Measurements from ENCODE around the gene LCOR. TPM values are rescaled to one million over a fixed set of nuclear protein-coding genes. Genes with fewer than 3 reads are reported as not detected.
A peak's percentile ranks its signal among the peaks of the same experiment; 100 is the strongest.

The LCOR gene
- polyA plus RNA-seq, 6 donors from 2014 or later, result 26.7 to 68.2 (median 47.2) TPM

- ATAC-seq (ENCODE audit: low read depth in 2 of 2), result no peak
- H3K27ac Mint-ChIP-seq, result peak overlapping the region in 2 of 6 donors; percentile 26 to 98
Observed at GRCh38 chr10:96829029-96829773, 2.9 kb upstream of the LCOR start.

DNA sequence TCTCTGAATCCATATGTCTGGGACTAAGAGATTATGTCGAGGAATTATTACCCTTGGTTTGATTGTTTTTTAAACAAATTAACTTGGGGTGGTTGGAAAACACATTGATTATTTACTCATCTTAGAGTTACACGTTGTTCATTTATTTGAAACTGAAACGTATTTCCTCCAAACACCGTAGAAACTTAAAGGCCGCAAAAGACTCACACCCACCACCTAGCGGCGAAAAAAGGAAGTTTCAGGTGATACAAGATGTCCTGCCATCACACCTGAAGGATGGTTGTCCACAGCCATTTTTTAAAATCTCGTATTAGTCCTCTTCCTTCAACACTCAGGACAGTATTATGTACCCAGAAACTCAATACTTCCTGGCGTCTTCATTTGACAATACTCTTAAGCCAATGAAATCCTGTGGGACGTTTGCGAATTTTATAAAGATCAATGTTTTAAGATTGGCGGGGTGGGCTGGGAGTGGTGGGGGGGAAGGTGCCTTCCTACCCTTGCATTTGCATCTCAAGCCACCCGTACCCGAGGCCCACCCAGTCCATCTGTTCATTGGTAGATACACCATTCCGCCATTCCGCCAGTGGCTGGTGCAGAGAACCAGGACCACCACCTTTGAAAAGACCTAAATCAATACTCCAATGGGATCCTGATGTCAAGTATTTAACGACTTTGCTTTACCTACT lies 1.4 kb upstream of the LCOR start:
- peak overlapping the region; percentile 69 to 98 (median 97) for H3K27ac Mint-ChIP-seq
- ATAC-seq (ENCODE audit: low read depth in 2 of 2), result no peak
- peak; percentile 79 for DNase-seq
- no peaks in the 10 kb centered on the region for H3K27me3 Mint-ChIP-seq
- no peaks in the 10 kb centered on the region for H3K9me3 Mint-ChIP-seq
- peaks cover 31 to 48% (median 38%) of the 10 kb centered on the region in 3 donors for H3K4me1 Mint-ChIP-seq
- H3K4me3 Mint-ChIP-seq, result peak overlapping the region; percentile 42 to 97 (median 90)
- no peaks in the 10 kb centered on the region for H3K36me3 Mint-ChIP-seq

More at GRCh38 chr10:96829029-96829773, 2.9 kb upstream of the LCOR start:
- no peak for DNase-seq
- no peaks in the 10 kb centered on the region for H3K9me3 Mint-ChIP-seq
- no peaks in the 10 kb centered on the region for H3K36me3 Mint-ChIP-seq
- H3K4me1 Mint-ChIP-seq, result peaks cover 26 to 33% (median 28%) of the 10 kb centered on the region in 3 donors
- H3K4me3 Mint-ChIP-seq, result peak overlapping the region in 1 of 8 donors; percentile 97
- H3K27me3 Mint-ChIP-seq, result no peaks in the 10 kb centered on the region

DNA sequence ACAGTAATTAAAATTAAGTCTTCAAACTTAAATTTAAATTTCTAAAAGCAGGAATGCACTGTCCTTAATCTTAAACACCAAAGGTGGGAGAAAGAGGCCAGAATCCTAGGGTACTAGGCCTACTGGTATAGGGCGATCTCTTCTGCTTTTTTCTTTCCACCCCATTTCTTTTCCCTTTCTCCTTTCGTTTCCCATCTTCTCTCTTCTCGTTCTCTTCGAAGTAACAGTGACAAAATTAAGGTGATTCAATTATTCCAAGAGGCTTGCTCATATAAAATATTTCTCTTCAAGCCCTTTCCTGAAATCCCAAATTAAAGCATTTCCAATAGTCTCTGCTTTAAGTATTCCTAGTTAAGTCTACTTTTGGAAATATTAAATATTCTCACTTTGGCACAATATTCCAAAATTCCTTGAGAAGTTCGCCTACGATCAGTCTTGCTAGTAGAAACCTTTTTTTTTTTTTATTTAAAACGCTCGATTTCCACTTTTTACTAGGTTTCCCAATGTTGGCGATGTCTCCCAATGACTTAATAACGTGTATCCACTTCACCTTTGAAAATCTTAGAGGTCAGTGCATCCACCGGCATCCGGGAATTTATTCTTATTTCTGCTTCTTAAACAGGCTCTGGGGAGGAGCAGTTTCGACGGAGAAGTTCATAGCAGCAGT lies 765 bp upstream of the LCOR start:
- Mint-ChIP-seq H3K4me3 (peak overlapping the region; percentile 87 to 97 (median 92)), H3K27me3 (no peaks in the 10 kb centered on the region), H3K27ac (peak overlapping the region; percentile 63 to 98 (median 98)), H3K36me3 (no peaks in the 10 kb centered on the region), H3K4me1 (peaks cover 38 to 54% (median 45%) of the 10 kb centered on the region in 3 donors), H3K9me3 (no peaks in the 10 kb centered on the region)
- ATAC-seq (ENCODE audit: low read depth in 2 of 2) (no peak), DNase-seq (peak; percentile 7)

DNA sequence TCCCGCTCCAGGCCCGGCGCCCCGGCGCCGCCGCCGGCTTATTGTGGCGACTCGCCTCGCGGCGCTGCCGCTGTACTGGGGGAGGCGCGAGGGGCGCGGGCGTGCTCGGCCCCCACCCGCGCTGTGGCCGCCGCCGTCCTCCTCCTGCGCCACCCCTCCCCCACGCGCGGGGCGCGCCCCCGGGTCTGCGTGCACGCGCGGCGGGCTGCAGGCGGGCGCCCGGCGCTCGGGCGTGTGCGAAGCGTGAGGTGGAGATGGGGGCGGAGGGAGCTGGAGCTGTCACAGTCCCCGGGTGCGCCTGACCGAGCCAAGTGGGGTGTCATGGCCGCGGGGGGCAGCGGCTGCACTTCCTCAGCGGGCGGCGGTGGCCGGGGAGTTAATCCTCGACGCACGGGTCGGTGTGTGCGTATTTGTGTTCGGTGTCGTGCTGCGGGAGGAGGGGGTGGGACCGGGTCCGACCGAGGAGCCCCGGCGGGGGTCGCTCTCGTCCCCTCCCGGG lies 672 bp downstream of the LCOR start:
- no peaks in the 10 kb centered on the region for H3K9me3 Mint-ChIP-seq
- peak; percentile 63 to 68 for ATAC-seq (ENCODE audit: low read depth in 2 of 2)
- peak overlapping the region; percentile 80 to 98 (median 87) for H3K27ac Mint-ChIP-seq
- H3K4me3 Mint-ChIP-seq, result peak overlapping the region; percentile 83 to 96 (median 90)
- H3K27me3 Mint-ChIP-seq, result no peaks in the 10 kb centered on the region
- H3K36me3 Mint-ChIP-seq, result no peaks in the 10 kb centered on the region
- peak; percentile 91 for DNase-seq
- H3K4me1 Mint-ChIP-seq, result peaks cover 46 to 65% (median 54%) of the 10 kb centered on the region in 3 donors

GRCh38 chr10:96833220-96834001 lies 1.3 kb downstream of the LCOR start:
- no peaks in the 10 kb centered on the region for H3K9me3 Mint-ChIP-seq
- H3K27me3 Mint-ChIP-seq, result no peaks in the 10 kb centered on the region
- H3K36me3 Mint-ChIP-seq, result no peaks in the 10 kb centered on the region
- H3K4me1 Mint-ChIP-seq, result peaks cover 50 to 70% (median 60%) of the 10 kb centered on the region in 3 donors
- ATAC-seq (ENCODE audit: low read depth in 2 of 2) (no peak), DNase-seq (peak; percentile 12)
- H3K4me3 Mint-ChIP-seq, result peak overlapping the region; percentile 89 to 97 (median 94)
- H3K27ac Mint-ChIP-seq, result peak overlapping the region; percentile 81 to 98 (median 97)

GRCh38 chr10:96834120-96834519 lies 2.0 kb downstream of the LCOR start:
- peaks cover 56 to 78% (median 66%) of the 10 kb centered on the region in 3 donors for H3K4me1 Mint-ChIP-seq
- no peaks in the 10 kb centered on the region for H3K9me3 Mint-ChIP-seq
- H3K27me3 Mint-ChIP-seq, result no peaks in the 10 kb centered on the region
- peak overlapping the region; percentile 63 to 98 (median 97) for H3K27ac Mint-ChIP-seq
- H3K36me3 Mint-ChIP-seq, result no peaks in the 10 kb centered on the region
- DNase-seq (no peak), ATAC-seq (ENCODE audit: low read depth in 2 of 2) (no peak)
- H3K4me3 Mint-ChIP-seq, result peak overlapping the region; percentile 89 to 97 (median 94)

GRCh38 chr10:96835899-96836298 lies 3.8 kb downstream of the LCOR start:
- Mint-ChIP-seq H3K27me3 (no peaks in the 10 kb centered on the region), H3K9me3 (no peaks in the 10 kb centered on the region), H3K27ac (peak overlapping the region; percentile 2 to 98 (median 83)), H3K4me1 (peaks cover 58 to 81% (median 68%) of the 10 kb centered on the region in 3 donors), H3K36me3 (no peaks in the 10 kb centered on the region), H3K4me3 (peak overlapping the region in 5 of 8 donors; percentile 15 to 78 (median 52))
- ATAC-seq (ENCODE audit: low read depth in 2 of 2), result no peak
- DNase-seq, result no peak

GRCh38 chr10:96838529-96838928 lies 6.4 kb downstream of the LCOR start:
- Mint-ChIP-seq H3K9me3 (no peaks in the 10 kb centered on the region), H3K27me3 (no peaks in the 10 kb centered on the region), H3K4me3 (no peak overlapping the region), H3K4me1 (peaks cover 54 to 94% (median 73%) of the 10 kb centered on the region in 3 donors), H3K27ac (peak overlapping the region in 2 of 6 donors; percentile 34 to 62), H3K36me3 (no peaks in the 10 kb centered on the region)
- DNase-seq, result no peak
- ATAC-seq (ENCODE audit: low read depth in 2 of 2), result no peak

DNA sequence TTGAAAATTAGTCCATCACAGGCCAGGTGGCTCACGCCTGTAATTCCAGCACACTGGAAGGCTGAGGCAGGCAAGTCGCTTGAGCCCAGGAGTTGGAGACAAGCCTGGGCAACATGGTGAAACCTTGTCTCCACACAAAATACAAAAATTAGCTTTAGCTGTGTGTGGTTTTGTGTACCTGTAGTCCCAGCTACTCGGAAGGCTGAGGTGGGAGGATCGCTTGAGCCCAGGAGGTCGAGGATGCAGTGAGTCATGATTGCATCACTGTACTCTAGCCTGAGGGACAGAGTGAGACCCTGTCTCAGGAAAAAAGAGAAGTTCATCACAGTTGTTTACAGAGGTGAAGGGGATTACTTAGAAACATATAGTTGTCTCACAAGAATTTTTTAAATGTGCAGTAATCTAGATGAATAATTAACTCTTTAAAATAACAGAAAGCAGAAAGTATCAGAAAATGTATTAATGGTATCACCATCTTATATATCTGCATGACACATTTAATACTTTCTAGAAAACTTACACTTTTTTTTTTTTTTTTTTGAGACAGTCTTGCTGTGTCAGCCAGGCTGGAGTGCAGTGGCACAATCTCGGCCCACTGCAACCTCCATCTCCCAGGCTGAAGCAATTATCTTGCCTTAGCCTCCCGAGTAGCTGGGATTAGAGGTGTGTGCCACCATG lies 8.9 kb downstream of the LCOR start:
- no peaks in the 10 kb centered on the region for H3K27me3 Mint-ChIP-seq
- peak overlapping the region in 4 of 8 donors; percentile 9 to 27 (median 15) for H3K4me3 Mint-ChIP-seq

GRCh38 chr10:96842896-96843723 lies 11.0 kb downstream of the LCOR start:
- Mint-ChIP-seq H3K27me3 (no peaks in the 10 kb centered on the region), H3K9me3 (no peaks in the 10 kb centered on the region), H3K4me3 (no peak overlapping the region), H3K27ac (peak overlapping the region in 4 of 6 donors; percentile 50 to 84 (median 80)), H3K36me3 (no peaks in the 10 kb centered on the region), H3K4me1 (peaks cover 49 to 85% (median 68%) of the 10 kb centered on the region in 3 donors)
- ATAC-seq (ENCODE audit: low read depth in 2 of 2) (no peak), DNase-seq (no peak)

More for the DNA sequence above, 8.9 kb downstream of the LCOR start:
- peak; percentile 68 to 77 for ATAC-seq (ENCODE audit: low read depth in 2 of 2)
- no peaks in the 10 kb centered on the region for H3K36me3 Mint-ChIP-seq
- H3K9me3 Mint-ChIP-seq, result no peaks in the 10 kb centered on the region
- H3K4me1 Mint-ChIP-seq, result peaks cover 54 to 90% (median 73%) of the 10 kb centered on the region in 3 donors
- peak overlapping the region in 5 of 6 donors; percentile 19 to 91 (median 76) for H3K27ac Mint-ChIP-seq
- no peak for DNase-seq

GRCh38 chr10:96843823-96844222 lies 11.7 kb downstream of the LCOR start:
- Mint-ChIP-seq H3K4me1 (peaks cover 42 to 82% (median 61%) of the 10 kb centered on the region in 3 donors), H3K36me3 (no peaks in the 10 kb centered on the region), H3K27me3 (no peaks in the 10 kb centered on the region), H3K27ac (peak overlapping the region in 4 of 6 donors; percentile 50 to 81 (median 78)), H3K9me3 (no peaks in the 10 kb centered on the region), H3K4me3 (no peak overlapping the region)
- no peak for DNase-seq
- ATAC-seq (ENCODE audit: low read depth in 2 of 2), result no peak

Data from naive B cell (primary cell).